ENCODE measurements around the gene RAB31. TPM values are rescaled to one million over a fixed set of nuclear protein-coding genes. Genes with fewer than 3 reads are reported as not detected.

The RAB31 gene
- total RNA-seq, 1 experiment from 2014 or later, result 6.1 TPM

DNA sequence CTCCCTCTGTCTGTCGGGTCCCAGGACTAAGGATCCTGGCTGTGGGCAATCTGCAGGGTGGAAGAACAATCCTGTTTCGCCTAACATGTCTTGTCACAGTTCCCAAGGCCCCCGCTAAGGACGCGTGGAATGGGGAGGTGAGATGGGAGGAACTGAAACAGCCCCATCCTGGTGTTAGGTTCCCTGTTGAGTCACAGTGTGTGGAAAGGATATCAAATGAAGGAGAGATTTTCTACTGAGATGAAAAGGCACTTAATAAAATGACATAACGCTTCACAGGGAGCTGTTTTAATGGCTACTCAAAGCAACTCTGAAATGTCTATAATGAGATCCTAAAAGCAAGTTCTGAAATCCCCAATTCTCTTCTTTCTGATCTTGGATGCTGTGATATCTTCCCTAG, 52.5 kb downstream of the RAB31 start:
- no peaks in the 10 kb centered on the region for H3K36me3 ChIP-seq (ENCODE audit: insufficient read depth, low read length, poor library complexity, severe bottlenecking)
- no peak for DNase-seq (ENCODE audit: low spot score)
- intact Hi-C loops (cut with micrococcal nuclease; ENCODE audit: unreplicated experiment), result no loop called here
- POLR2A ChIA-PET (ENCODE audit: low non-redundant PET), result no interaction called here
- H3K27ac ChIP-seq (ENCODE audit: low read depth, low read length, poor library complexity, severe bottlenecking), result no peak overlapping the region
- no peak overlapping the region for H3K4me3 ChIP-seq (ENCODE audit: low read depth, low read length, poor library complexity, severe bottlenecking)
- no TSS peak for BruUV-seq (replicated peaks)
- H3K4me1 ChIP-seq (ENCODE audit: insufficient read depth, low read length, poor library complexity, severe bottlenecking), result peaks cover 14% of the 10 kb centered on the region
- CTCF ChIA-PET, result no interaction called here
- no peaks in the 10 kb centered on the region for H3K27me3 ChIP-seq (replicated peaks; ENCODE audit: insufficient read depth, low read depth, low read length, poor library complexity)
- TF ChIP-seq EZH2 (IDR thresholded peaks at IDR 0.05; ENCODE audit: borderline replicate concordance, low read depth, low read length, poor library complexity, severe bottlenecking), result no peak
- TF ChIP-seq, protein P1, sequence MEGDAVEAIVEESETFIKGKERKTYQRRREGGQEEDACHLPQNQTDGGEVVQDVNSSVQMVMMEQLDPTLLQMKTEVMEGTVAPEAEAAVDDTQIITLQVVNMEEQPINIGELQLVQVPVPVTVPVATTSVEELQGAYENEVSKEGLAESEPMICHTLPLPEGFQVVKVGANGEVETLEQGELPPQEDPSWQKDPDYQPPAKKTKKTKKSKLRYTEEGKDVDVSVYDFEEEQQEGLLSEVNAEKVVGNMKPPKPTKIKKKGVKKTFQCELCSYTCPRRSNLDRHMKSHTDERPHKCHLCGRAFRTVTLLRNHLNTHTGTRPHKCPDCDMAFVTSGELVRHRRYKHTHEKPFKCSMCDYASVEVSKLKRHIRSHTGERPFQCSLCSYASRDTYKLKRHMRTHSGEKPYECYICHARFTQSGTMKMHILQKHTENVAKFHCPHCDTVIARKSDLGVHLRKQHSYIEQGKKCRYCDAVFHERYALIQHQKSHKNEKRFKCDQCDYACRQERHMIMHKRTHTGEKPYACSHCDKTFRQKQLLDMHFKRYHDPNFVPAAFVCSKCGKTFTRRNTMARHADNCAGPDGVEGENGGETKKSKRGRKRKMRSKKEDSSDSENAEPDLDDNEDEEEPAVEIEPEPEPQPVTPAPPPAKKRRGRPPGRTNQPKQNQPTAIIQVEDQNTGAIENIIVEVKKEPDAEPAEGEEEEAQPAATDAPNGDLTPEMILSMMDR (conservative IDR thresholded peaks at IDR 0.05; ENCODE audit: low read depth, low read length), result no peak
- H3K9me3 ChIP-seq (ENCODE audit: low read depth, low read length, poor library complexity, severe bottlenecking), result peaks cover 6% of the 10 kb centered on the region

DNA sequence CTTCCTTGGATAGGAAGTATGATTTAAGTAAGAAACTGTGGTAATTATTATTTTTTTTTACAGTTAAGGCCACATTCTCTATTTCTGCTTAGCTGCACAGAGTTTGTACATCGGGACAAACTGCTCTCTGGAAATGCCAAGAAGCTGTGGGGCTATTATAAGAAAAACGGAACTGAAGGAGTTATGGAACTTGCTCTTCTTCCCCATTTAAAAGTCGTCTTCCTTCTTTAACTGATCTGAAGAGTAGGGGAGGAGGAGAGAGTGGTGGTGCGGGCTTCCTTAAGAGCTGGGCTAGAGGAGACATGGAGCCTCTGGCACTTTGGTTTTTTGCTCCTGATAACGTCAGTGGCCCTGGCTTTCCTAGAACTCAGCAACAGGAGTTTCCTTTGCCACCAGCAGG, 54.4 kb downstream of the RAB31 start:
- Histone ChIP-seq H3K4me1 (ENCODE audit: insufficient read depth, low read length, poor library complexity, severe bottlenecking) (peaks cover 6% of the 10 kb centered on the region), H3K4me3 (ENCODE audit: low read depth, low read length, poor library complexity, severe bottlenecking) (no peak overlapping the region), H3K27me3 (replicated peaks; ENCODE audit: insufficient read depth, low read depth, low read length, poor library complexity) (no peaks in the 10 kb centered on the region), H3K36me3 (ENCODE audit: insufficient read depth, low read length, poor library complexity, severe bottlenecking) (no peaks in the 10 kb centered on the region), H3K27ac (ENCODE audit: low read depth, low read length, poor library complexity, severe bottlenecking) (no peak overlapping the region), H3K9me3 (ENCODE audit: low read depth, low read length, poor library complexity, severe bottlenecking) (peaks cover 6% of the 10 kb centered on the region)
- POLR2A ChIA-PET (ENCODE audit: low non-redundant PET), result no interaction called here
- DNase-seq (ENCODE audit: low spot score), result no peak
- intact Hi-C loops (cut with micrococcal nuclease; ENCODE audit: unreplicated experiment), result no loop called here
- CTCF ChIA-PET, result no interaction called here
- no peak for TF ChIP-seq EZH2 (IDR thresholded peaks at IDR 0.05; ENCODE audit: borderline replicate concordance, low read depth, low read length, poor library complexity, severe bottlenecking)
- TF ChIP-seq, protein P1 (conservative IDR thresholded peaks at IDR 0.05; ENCODE audit: low read depth, low read length), result no peak
- BruUV-seq (replicated peaks), result no TSS peak

DNA sequence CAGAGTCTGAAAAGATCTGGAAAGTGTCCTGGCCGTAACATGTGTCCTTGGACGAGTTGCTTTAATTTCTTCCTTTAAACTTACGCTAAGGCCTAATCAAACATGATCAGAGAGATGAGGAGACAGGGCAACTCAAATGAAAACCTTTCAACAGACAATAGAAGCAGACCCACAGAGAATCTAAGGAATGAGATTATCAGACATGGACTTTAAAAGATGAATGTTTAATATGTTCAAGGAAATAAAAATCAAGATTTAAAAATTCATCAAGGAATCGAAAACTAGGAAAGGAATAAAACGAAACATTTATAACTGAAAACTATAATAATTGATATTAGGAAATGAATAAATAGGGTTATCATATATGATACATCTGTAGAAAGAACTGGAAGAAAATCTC, 55.1 kb downstream of the RAB31 start:
- no TSS peak for BruUV-seq (replicated peaks)
- no peak overlapping the region for H3K4me3 ChIP-seq (ENCODE audit: low read depth, low read length, poor library complexity, severe bottlenecking)
- CTCF ChIA-PET, result no interaction called here
- intact Hi-C loops (cut with micrococcal nuclease; ENCODE audit: unreplicated experiment), result no loop called here
- H3K9me3 ChIP-seq (ENCODE audit: low read depth, low read length, poor library complexity, severe bottlenecking), result peaks cover 6% of the 10 kb centered on the region
- peaks cover 6% of the 10 kb centered on the region for H3K4me1 ChIP-seq (ENCODE audit: insufficient read depth, low read length, poor library complexity, severe bottlenecking)
- H3K27ac ChIP-seq (ENCODE audit: low read depth, low read length, poor library complexity, severe bottlenecking), result no peak overlapping the region
- no peak for DNase-seq (ENCODE audit: low spot score)
- POLR2A ChIA-PET (ENCODE audit: low non-redundant PET), result no interaction called here
- no peak for TF ChIP-seq EZH2 (IDR thresholded peaks at IDR 0.05; ENCODE audit: borderline replicate concordance, low read depth, low read length, poor library complexity, severe bottlenecking)
- TF ChIP-seq, protein P1 (conservative IDR thresholded peaks at IDR 0.05; ENCODE audit: low read depth, low read length), result no peak
- H3K27me3 ChIP-seq (replicated peaks; ENCODE audit: insufficient read depth, low read depth, low read length, poor library complexity), result no peaks in the 10 kb centered on the region
- H3K36me3 ChIP-seq (ENCODE audit: insufficient read depth, low read length, poor library complexity, severe bottlenecking), result no peaks in the 10 kb centered on the region
